Measurements from ENCODE around the gene TEX35.

The TEX35 gene

GRCh38 chr1:178520803-178521202 is 7.9 kb downstream of the TEX35 start:
- DNase-seq (ENCODE audit: low spot score) = no peak

- DNase-seq (ENCODE audit: low spot score) = no peak
Measured at GRCh38 chr1:178521241-178521640, 8.3 kb downstream of the TEX35 start.

GRCh38 chr1:178527117-178527516 is 14.2 kb downstream of the TEX35 start:
- no peak for DNase-seq (ENCODE audit: low spot score)

- DNase-seq (ENCODE audit: low spot score) = no peak
Measured at GRCh38 chr1:178528228-178528952, 15.5 kb downstream of the TEX35 start.

GRCh38 chr1:178528953-178529335 is 16.0 kb downstream of the TEX35 start:
- DNase-seq (ENCODE audit: low spot score) = no peak

- DNase-seq (ENCODE audit: low spot score) = no peak
Measured at GRCh38 chr1:178529364-178530036, 16.6 kb downstream of the TEX35 start.

GRCh38 chr1:178530037-178530402 is 17.1 kb downstream of the TEX35 start:
- DNase-seq (ENCODE audit: low spot score) = no peak

- no peak for DNase-seq (ENCODE audit: low spot score)
Measured at GRCh38 chr1:178530502-178530901, 17.6 kb downstream of the TEX35 start.

GRCh38 chr1:178531887-178532286 is 19.0 kb downstream of the TEX35 start:
- DNase-seq (ENCODE audit: low spot score) = no peak

- DNase-seq (ENCODE audit: low spot score) = peak; percentile 85
Measured at GRCh38 chr1:178532392-178532791, 19.5 kb downstream of the TEX35 start.

GRCh38 chr1:178533121-178533946 is 20.4 kb downstream of the TEX35 start:
- DNase-seq (ENCODE audit: low spot score) = no peak

GRCh38 chr1:178534137-178534868 is 21.4 kb downstream of the TEX35 start:
- no peak for DNase-seq (ENCODE audit: low spot score)

GRCh38 chr1:178536329-178536728 is 23.4 kb downstream of the TEX35 start:
- no peak for DNase-seq (ENCODE audit: low spot score)

- no peak for DNase-seq (ENCODE audit: low spot score)
Measured at GRCh38 chr1:178536844-178537371, 24.0 kb downstream of the TEX35 start.

GRCh38 chr1:178537382-178538090 is 24.6 kb downstream of the TEX35 start:
- no peak for DNase-seq (ENCODE audit: low spot score)

- DNase-seq (ENCODE audit: low spot score) = no peak
Measured at GRCh38 chr1:178538192-178538916, 25.4 kb downstream of the TEX35 start.

- DNase-seq (ENCODE audit: low spot score) = no peak
Measured at GRCh38 chr1:178539291-178539690, 26.4 kb downstream of the TEX35 start.

GRCh38 chr1:178540204-178540603 is 27.3 kb downstream of the TEX35 start:
- no peak for DNase-seq (ENCODE audit: low spot score)

- DNase-seq (ENCODE audit: low spot score) = no peak
Measured at GRCh38 chr1:178540646-178541045, 27.7 kb downstream of the TEX35 start.

GRCh38 chr1:178541379-178541778 is 28.5 kb downstream of the TEX35 start:
- no peak for DNase-seq (ENCODE audit: low spot score)

Measured in germinal center (tissue), 1 donor.